Adrenal gland (tissue), 12 donors: ENCODE measurements around the gene PARD6B. TPM values are rescaled to one million over a fixed set of nuclear protein-coding genes. Genes with fewer than 3 reads are reported as not detected.

Source experiments
- DNase-seq, 7 donors: peaks; one replicate each; pipeline ENCODE4 v3.0.0-alpha.2; 2019 to 2020
- H3K27ac ChIP-seq, 5 donors: fragments of 200-600 bp; sonication (generic) in 4 of 5; 1 replicate in 3 of 5; 2 replicates in 2 of 5; pipeline versions ENCODE4 v1.5.1 to v1.8.0; 2016 to 2020; ENCODE audit warnings: mild to moderate bottlenecking in 1 of 5
- H3K27me3 ChIP-seq: fragments of 200-600 bp; 2 replicates; pipeline ENCODE4 v1.8.0; 2021
- H3K36me3 ChIP-seq, 2 donors: fragments of 200-600 bp; replicated peaks in 1 of 2; 1 replicate in 1 of 2; 2 replicates in 1 of 2; pipeline versions ENCODE4 v1.5.1 to v1.8.0; 2018 to 2022
- H3K4me1 ChIP-seq, 2 donors: fragments of 200-600 bp; replicated peaks in 1 of 2; 1 replicate in 1 of 2; 2 replicates in 1 of 2; pipeline versions ENCODE4 v1.5.1 to v1.8.0; 2018 to 2021
- H3K4me3 ChIP-seq, 4 donors: fragments of 200-600 bp; sonication (generic) in 3 of 4; one replicate each; pipeline ENCODE4 v1.5.1; 2016 to 2018
- H3K9me3 ChIP-seq, 3 donors: fragments of 200-600 bp; sonication (generic) in 1 of 3; replicated peaks in 1 of 3; 1 replicate in 2 of 3; 2 replicates in 1 of 3; pipeline versions ENCODE4 v1.5.1 to v1.8.0; 2016 to 2021
- POLR2A ChIP-seq, 2 donors: fragments of 450-650 bp; IDR thresholded peaks; one replicate each; pipeline ENCODE4 v1.6.1; 2017; ENCODE audit warnings: antibody characterized with exemption in 2 of 2, mild to moderate bottlenecking in 2 of 2, moderate library complexity in 1 of 2
- WGBS, 4 donors: extraction: QIAGEN DNeasy Blood & Tissue Kit in 2 of 4; methylation state at CpG; one replicate each; pipeline versions ENCODE4 v1.1.5 to v1.1.7; 2013 to 2017; 5-methylcytosine and 5-hydroxymethylcytosine counted together
- intact Hi-C, 2 donors: fragments of 100-400 bp; cut with DNase I; formaldehyde crosslinking; loops; one replicate each; pipeline versions ENCODE4 v1.14.1 to v1.15.0; 2022 to 2023
- polyA plus RNA-seq, 3 donors: library from polyadenylated mRNA; stranded (reverse); fragments of 200-250 nt in 2 of 3; fragments of 350-450 nt in 1 of 3; fragmentation: Illumina TruSeq in 1 of 3; extraction: RNeasy Lipid Tissue Mini Kit (QIAGEN cat#74804) in 1 of 3; gene quantifications; one replicate each; pipeline ENCODE4 v1.2.3, GENCODE V29; 2013 to 2014
- total RNA-seq, 9 donors: library from RNA; depleted of rRNA in 4 of 9; stranded (reverse); fragments of >200 nt in 4 of 9; fragments of 120-200 nt in 1 of 9; fragmentation: NEBNext Ultra II Directional in 1 of 9; extraction: Animal tissue kit (Norgen Biotek cat#: 25700) in 1 of 9; gene quantifications; one replicate each; pipeline versions ENCODE4 v1.1.0 to v1.2.4, GENCODE V29; 2013 to 2023
- TF ChIP-seq, protein P1 (sequence below), 6 experiments: fragments of 450-650 bp in 4 of 6; fragments of 200-600 bp in 2 of 6; sonication (generic) in 1 of 6; IDR thresholded peaks; 1 replicate in 5 of 6; 2 replicates in 1 of 6; pipeline versions ENCODE4 v1.5.1 to v1.8.0; 2016 to 2021; ENCODE audit warnings: antibody characterized with exemption in 6 of 6, mild to moderate bottlenecking in 2 of 6, moderate library complexity in 1 of 6
- donor health status: healthy with polysubstance abuse.
- donor health status: Bipolar disorder and iron deficiency.
- donor health status: DM: yes; HTN: yes; CAD: no.
- donor health status: DM: no; HTN: no; CAD: no.
- donor health status: DM: no; HTN: no; CAD: no.
- donor health status: DM: yes; HTN: yes; CAD: no.

PARD6B gene
- total and polyA plus RNA-seq, 12 donors, result 1.1 to 10.8 (median 5.3) TPM

- Histone ChIP-seq H3K27me3 (no peaks in the 10 kb centered on the region), H3K36me3 (no peaks in the 10 kb centered on the region), H3K9me3 (no peaks in the 10 kb centered on the region), H3K4me3 (no peak overlapping the region), H3K27ac (no peak overlapping the region), H3K4me1 (peaks cover 0 to 15% of the 10 kb centered on the region in 2 donors)
- WGBS, 4 donors, result 94 to 100% (median 97%) methylated on average over 2 of the region's 2 CpGs
- no peak for DNase-seq
- no peak for TF ChIP-seq POLR2A (IDR thresholded peaks at IDR 0.05)
- TF ChIP-seq, protein P1, sequence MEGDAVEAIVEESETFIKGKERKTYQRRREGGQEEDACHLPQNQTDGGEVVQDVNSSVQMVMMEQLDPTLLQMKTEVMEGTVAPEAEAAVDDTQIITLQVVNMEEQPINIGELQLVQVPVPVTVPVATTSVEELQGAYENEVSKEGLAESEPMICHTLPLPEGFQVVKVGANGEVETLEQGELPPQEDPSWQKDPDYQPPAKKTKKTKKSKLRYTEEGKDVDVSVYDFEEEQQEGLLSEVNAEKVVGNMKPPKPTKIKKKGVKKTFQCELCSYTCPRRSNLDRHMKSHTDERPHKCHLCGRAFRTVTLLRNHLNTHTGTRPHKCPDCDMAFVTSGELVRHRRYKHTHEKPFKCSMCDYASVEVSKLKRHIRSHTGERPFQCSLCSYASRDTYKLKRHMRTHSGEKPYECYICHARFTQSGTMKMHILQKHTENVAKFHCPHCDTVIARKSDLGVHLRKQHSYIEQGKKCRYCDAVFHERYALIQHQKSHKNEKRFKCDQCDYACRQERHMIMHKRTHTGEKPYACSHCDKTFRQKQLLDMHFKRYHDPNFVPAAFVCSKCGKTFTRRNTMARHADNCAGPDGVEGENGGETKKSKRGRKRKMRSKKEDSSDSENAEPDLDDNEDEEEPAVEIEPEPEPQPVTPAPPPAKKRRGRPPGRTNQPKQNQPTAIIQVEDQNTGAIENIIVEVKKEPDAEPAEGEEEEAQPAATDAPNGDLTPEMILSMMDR (IDR thresholded peaks at IDR 0.05), result no peak
- intact Hi-C loops, result loop anchor here in 1 of 2 donors (10.0 kb wide), 1 partner anchor 152 kb away; no protein-coding TSS in a partner anchor
Observed at GRCh38 chr20:50747275-50747674, 15.9 kb downstream of the PARD6B start.

DNA sequence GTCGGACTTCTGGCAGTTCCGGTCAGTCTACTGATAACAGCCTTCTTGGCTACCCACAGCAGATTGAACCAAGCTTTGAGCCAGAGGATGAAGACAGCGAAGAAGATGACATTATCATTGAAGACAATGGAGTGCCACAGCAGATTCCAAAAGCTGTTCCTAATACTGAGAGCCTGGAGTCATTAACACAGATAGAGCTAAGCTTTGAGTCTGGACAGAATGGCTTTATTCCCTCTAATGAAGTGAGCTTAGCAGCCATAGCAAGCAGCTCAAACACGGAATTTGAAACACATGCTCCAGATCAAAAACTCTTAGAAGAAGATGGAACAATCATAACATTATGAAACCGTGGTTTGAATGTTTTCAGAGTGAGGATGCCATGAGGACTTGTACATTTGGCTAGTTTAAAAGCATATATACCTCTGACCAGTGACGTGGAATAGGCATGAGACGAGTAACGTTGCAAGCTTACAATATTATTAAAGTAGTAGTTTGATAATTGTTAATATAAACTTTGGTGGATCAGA is 18.8 kb downstream of the PARD6B start:
- no peak for TF ChIP-seq POLR2A (IDR thresholded peaks at IDR 0.05)
- TF ChIP-seq, protein P1 (IDR thresholded peaks at IDR 0.05), result no peak
- Histone ChIP-seq H3K27me3 (no peaks in the 10 kb centered on the region), H3K4me3 (no peak overlapping the region), H3K27ac (no peak overlapping the region), H3K9me3 (peaks cover 0 to 5% (median 0%) of the 10 kb centered on the region in 3 donors), H3K36me3 (no peaks in the 10 kb centered on the region), H3K4me1 (no peaks in the 10 kb centered on the region)
- WGBS, 4 donors, result 77 to 85% (median 84%) methylated on average over 8 of the region's 8 CpGs
- DNase-seq, result no peak
- intact Hi-C loops, result loop anchor here in 1 of 2 donors (10.0 kb wide), 1 partner anchor 565 kb away; no protein-coding TSS in a partner anchor

- Histone ChIP-seq H3K9me3 (peaks cover 0 to 5% (median 0%) of the 10 kb centered on the region in 3 donors), H3K27ac (no peak overlapping the region), H3K36me3 (no peaks in the 10 kb centered on the region), H3K4me3 (no peak overlapping the region), H3K4me1 (no peaks in the 10 kb centered on the region), H3K27me3 (no peaks in the 10 kb centered on the region)
- DNase-seq, result no peak
- intact Hi-C loops, result loop anchor here in 1 of 2 donors (10.0 kb wide), 1 partner anchor 568 kb away; no protein-coding TSS in a partner anchor
- WGBS, 4 donors, result 91 to 97% (median 94%) methylated on average over 3 of the region's 3 CpGs
- TF ChIP-seq, protein P1 (IDR thresholded peaks at IDR 0.05), result no peak
- TF ChIP-seq POLR2A (IDR thresholded peaks at IDR 0.05), result no peak
Observed at GRCh38 chr20:50753152-50753551, 21.8 kb downstream of the PARD6B start.

DNA sequence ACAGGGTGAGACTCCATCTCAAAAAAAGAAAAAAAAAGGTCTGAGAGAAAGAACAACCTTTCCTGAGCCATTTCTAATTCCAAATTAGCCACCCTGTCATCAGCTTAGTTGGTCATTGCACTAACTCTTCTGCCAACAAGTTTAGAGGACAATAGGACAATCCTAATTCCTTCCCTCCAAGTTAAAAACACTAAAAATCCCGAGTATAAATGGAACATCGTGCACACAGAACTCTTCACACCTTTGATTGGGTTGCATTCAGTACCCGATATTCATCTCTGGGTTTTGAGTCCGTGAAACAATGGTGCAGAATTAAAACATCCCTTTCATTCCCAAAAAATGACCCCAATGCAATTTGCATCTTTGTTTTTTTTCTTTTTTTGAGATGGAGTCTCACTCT is 23.0 kb downstream of the PARD6B start:
- TF ChIP-seq, protein P1 (IDR thresholded peaks at IDR 0.05), result no peak
- no peak for TF ChIP-seq POLR2A (IDR thresholded peaks at IDR 0.05)
- WGBS, 4 donors, result 90 to 95% (median 90%) methylated on average over 4 of the region's 4 CpGs
- no peak for DNase-seq
- Histone ChIP-seq H3K27ac (no peak overlapping the region), H3K27me3 (no peaks in the 10 kb centered on the region), H3K4me1 (no peaks in the 10 kb centered on the region), H3K9me3 (peaks cover 0 to 5% (median 0%) of the 10 kb centered on the region in 3 donors), H3K4me3 (no peak overlapping the region), H3K36me3 (no peaks in the 10 kb centered on the region)
- intact Hi-C loops, result loop anchor here in 1 of 2 donors (10.0 kb wide), 1 partner anchor 570 kb away; no protein-coding TSS in a partner anchor
